Skeletal muscle tissue (tissue), 4 donors: Measurements from ENCODE around the gene YWHAH. TPM values are rescaled to one million over a fixed set of nuclear protein-coding genes. Genes with fewer than 3 reads are reported as not detected.

Experiments
- H3K27ac ChIP-seq: one replicate; pipeline ENCODE4 v1.7.0; 2013; ENCODE audit warnings: mild to moderate bottlenecking, low read depth, low read length, inconsistent platforms
- H3K27me3 ChIP-seq, 3 donors: one replicate each; pipeline ENCODE4 v1.7.0; 2013; ENCODE audit warnings: low read length in 3 of 3; ENCODE audit not compliant: control insufficient read depth in 3 of 3, insufficient read depth in 3 of 3
- H3K36me3 ChIP-seq, 3 donors: one replicate each; pipeline ENCODE4 v1.7.0; 2013; ENCODE audit warnings: low read length in 3 of 3; ENCODE audit not compliant: control insufficient read depth in 3 of 3, insufficient read depth in 3 of 3
- H3K4me1 ChIP-seq, 3 donors: one replicate each; pipeline ENCODE4 v1.7.0; 2013; ENCODE audit warnings: low read length in 3 of 3, mild to moderate bottlenecking in 3 of 3; ENCODE audit not compliant: control insufficient read depth in 3 of 3, insufficient read depth in 3 of 3
- H3K4me3 ChIP-seq, 3 donors: one replicate each; pipeline ENCODE4 v1.7.0; 2013; ENCODE audit warnings: low read length in 3 of 3
- H3K9ac ChIP-seq, 3 donors: one replicate each; pipeline ENCODE4 v1.7.0; 2013; ENCODE audit warnings: low read length in 3 of 3, mild to moderate bottlenecking in 3 of 3, moderate library complexity in 2 of 3, low read depth in 1 of 3
- H3K9me3 ChIP-seq, 3 donors: one replicate each; pipeline ENCODE4 v1.7.0; 2013; ENCODE audit warnings: low read length in 3 of 3; ENCODE audit not compliant: control insufficient read depth in 3 of 3
- total RNA-seq: library from RNA; depleted of rRNA; stranded (reverse); fragments of >200 nt; gene quantifications from one replicate; pipeline ENCODE4 v1.2.3, GENCODE V29; 2014
- donor health status: Osteomylitis.

YWHAH gene
- 52.7 TPM for total RNA-seq

GRCh38 chr22:31943978-31944699 is at the start of gene YWHAH:
Gene YWHAH, plus strand, starts transcription at chr22:31944535. Its CDS starts 199 bp downstream, at chr22:31944734.
- peak within 1 kb of the TSS; percentile 88 to 93 (median 88) for H3K4me3 ChIP-seq
- H3K27ac ChIP-seq = peak within 1 kb of the TSS; percentile 91
- H3K4me1 ChIP-seq = peaks cover 16 to 27% (median 22%) of the 10 kb centered on the region in 3 donors
- no peaks in the 10 kb centered on the region for H3K9me3 ChIP-seq
- peak within 1 kb of the TSS; percentile 85 to 97 (median 87) for H3K9ac ChIP-seq
- peaks cover 0 to 4% (median 3%) of the 10 kb centered on the region in 3 donors for H3K36me3 ChIP-seq
- H3K27me3 ChIP-seq = no peaks in the 10 kb centered on the region

DNA sequence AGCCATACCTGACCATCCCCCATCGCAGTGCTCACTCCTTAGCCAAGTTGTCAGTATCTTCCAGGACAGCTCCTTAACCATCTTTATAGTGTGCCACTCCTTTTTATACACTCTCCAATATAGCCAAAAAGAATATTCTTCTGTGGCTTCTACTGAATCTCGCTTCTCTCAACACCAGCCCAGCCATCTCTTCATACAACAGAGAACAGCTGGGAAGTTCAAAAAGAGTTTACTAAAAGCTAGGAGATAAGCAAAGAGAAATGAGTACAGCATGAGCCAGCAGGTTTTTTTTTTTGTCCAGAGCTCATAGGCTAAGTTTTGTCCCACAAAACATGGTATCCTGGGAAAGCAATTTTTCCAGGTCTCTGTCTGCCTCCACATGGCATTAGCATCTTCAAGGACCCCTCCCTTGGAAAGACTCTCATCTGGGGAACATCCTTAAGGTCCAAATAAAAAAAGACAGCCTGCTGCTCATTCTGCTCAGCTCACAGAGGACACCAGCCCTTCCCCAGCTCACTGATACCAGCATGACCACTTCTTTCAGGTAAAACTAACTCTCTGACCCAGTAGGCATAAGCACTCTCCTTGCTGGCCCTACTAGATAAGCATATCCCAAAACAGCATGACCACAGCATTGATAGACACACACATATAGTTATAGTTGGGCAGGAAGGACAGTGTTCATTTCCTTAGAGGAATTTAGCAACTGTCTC is 48.8 kb upstream of the YWHAH start:
- H3K27ac ChIP-seq = no peak overlapping the region
- H3K36me3 ChIP-seq = peaks cover 7 to 27% (median 13%) of the 10 kb centered on the region in 3 donors
- H3K27me3 ChIP-seq = no peaks in the 10 kb centered on the region
- H3K9me3 ChIP-seq = no peaks in the 10 kb centered on the region
- H3K4me1 ChIP-seq = no peaks in the 10 kb centered on the region
- no peak overlapping the region for H3K4me3 ChIP-seq
- no peak overlapping the region for H3K9ac ChIP-seq

GRCh38 chr22:31896472-31896871 is 47.9 kb upstream of the YWHAH start:
- Histone ChIP-seq H3K4me1 (no peaks in the 10 kb centered on the region), H3K9me3 (no peaks in the 10 kb centered on the region), H3K4me3 (no peak overlapping the region), H3K36me3 (peaks cover 10 to 30% (median 13%) of the 10 kb centered on the region in 3 donors), H3K27me3 (no peaks in the 10 kb centered on the region), H3K27ac (no peak overlapping the region), H3K9ac (no peak overlapping the region)

DNA sequence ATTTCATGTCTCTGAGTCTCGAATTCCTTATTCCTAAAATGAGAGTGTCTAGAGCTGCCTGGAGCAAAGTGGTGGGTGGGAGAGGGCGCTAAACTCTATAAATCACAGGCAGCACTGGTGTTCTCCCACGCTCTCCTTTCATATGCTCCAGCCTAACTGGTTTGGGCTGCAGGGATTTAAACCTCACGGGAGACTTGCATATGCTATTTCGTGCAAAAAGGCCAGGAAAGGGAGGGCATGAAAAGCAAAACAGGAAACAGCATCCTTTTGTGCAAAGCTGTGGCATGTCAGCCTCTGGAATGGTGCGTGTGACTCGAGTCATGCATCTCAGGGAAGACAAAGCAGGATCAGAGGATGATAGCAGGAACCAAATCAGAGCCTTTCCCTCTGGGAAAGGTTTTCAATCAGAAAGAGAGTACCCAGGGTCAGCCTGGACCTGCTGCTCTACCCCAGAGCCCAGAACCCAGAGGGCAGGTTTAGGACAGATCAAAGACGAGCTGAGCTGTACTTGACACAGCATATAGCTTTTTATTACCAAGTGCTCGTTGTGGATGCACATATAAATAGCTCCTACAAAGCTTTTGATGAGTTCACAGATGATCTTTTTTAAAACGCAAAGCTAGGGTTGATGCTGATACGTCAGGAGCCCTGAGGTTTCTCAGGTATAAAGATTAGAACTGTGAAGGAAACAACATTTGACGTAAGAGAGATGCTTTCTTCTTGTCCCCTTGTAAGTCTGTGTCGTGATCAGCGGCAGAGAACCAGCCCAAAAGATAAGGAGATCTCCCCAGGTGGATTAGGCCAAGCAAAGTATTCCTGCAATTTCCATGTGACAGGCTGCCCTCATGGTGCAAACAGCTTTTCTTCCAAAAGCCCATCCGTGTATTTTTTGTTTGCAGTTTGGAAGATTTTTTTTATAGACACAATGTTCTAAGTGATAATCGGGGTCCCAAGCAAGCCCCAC is 46.2 kb upstream of the YWHAH start:
- no peak overlapping the region for H3K27ac ChIP-seq
- H3K4me3 ChIP-seq = no peak overlapping the region
- peaks cover 17 to 35% (median 25%) of the 10 kb centered on the region in 3 donors for H3K36me3 ChIP-seq
- H3K9me3 ChIP-seq = no peaks in the 10 kb centered on the region
- no peaks in the 10 kb centered on the region for H3K27me3 ChIP-seq
- H3K9ac ChIP-seq = no peak overlapping the region
- H3K4me1 ChIP-seq = no peaks in the 10 kb centered on the region

DNA sequence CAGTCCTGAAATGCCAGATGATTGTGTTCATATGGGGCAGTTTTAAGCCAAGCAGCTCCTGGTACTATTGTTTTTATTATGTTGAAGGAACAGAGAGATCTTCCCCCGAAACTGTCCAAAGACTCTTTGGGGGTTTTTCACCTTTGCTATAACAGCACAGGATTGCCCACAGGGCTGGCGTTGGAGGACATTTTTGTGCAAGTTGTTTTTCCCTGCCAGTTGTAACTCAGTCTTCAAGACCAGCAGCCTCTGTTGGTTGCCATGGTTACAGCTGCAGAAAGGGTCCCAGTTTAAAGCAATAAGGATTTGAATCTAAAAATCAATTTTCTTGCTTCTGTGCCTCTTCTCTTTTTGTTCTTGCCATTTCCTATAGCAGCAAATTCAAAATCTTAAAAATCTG is 45.4 kb upstream of the YWHAH start:
- H3K27ac ChIP-seq = no peak overlapping the region
- H3K36me3 ChIP-seq = peaks cover 17 to 30% (median 25%) of the 10 kb centered on the region in 3 donors
- no peak overlapping the region for H3K4me3 ChIP-seq
- H3K4me1 ChIP-seq = no peaks in the 10 kb centered on the region
- H3K9me3 ChIP-seq = no peaks in the 10 kb centered on the region
- no peaks in the 10 kb centered on the region for H3K27me3 ChIP-seq
- H3K9ac ChIP-seq = no peak overlapping the region

GRCh38 chr22:31899669-31900068 is 44.7 kb upstream of the YWHAH start:
- Histone ChIP-seq H3K27ac (no peak overlapping the region), H3K9me3 (no peaks in the 10 kb centered on the region), H3K36me3 (peaks cover 17 to 30% (median 25%) of the 10 kb centered on the region in 3 donors), H3K9ac (no peak overlapping the region), H3K4me1 (no peaks in the 10 kb centered on the region), H3K4me3 (no peak overlapping the region), H3K27me3 (no peaks in the 10 kb centered on the region)

GRCh38 chr22:31901388-31902137 is 42.8 kb upstream of the YWHAH start:
- no peaks in the 10 kb centered on the region for H3K9me3 ChIP-seq
- peaks cover 13 to 34% (median 31%) of the 10 kb centered on the region in 3 donors for H3K36me3 ChIP-seq
- no peaks in the 10 kb centered on the region for H3K27me3 ChIP-seq
- H3K27ac ChIP-seq = no peak overlapping the region
- no peak overlapping the region for H3K9ac ChIP-seq
- H3K4me3 ChIP-seq = no peak overlapping the region
- no peaks in the 10 kb centered on the region for H3K4me1 ChIP-seq

DNA sequence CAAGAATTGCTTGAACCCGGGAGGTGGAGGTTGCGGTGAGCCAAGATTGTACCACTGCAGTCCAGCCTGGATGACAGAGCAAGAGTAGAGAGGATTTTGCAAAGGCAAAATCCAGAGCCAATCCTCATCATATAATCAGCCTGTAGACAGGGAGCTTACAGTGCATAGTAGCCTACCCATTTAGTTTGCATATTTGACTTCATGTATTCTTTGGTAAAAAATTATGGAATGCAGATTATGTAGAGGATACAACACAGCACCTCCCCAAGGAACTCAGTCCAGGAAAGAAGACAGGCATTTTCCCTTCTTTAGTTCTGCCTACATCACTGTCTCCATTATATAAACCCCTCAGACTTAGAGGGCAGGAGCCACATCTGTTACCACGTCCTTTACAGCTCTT is 39.7 kb upstream of the YWHAH start:
- Histone ChIP-seq H3K27me3 (no peaks in the 10 kb centered on the region), H3K36me3 (peaks cover 9 to 30% (median 29%) of the 10 kb centered on the region in 3 donors), H3K9me3 (no peaks in the 10 kb centered on the region)

DNA sequence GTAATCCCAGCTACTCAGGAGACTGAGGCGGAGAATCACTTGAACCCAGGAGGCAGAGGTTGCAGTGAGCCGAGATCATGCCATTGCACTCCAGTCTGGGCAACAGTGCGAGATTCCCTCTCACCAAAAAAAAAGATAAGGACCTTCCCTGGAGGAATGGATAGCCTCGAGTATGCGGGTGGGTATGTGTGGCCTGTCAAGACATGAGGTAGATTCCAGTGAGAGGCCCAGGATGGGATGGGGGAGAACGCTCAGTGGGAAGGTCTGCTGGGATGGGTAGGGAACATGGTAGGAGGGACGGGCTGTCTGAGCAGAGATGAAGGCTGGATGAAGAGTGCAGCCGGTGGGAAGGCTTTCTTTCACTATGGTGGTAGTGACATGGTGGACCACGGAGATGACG is 39.0 kb upstream of the YWHAH start:
- no peaks in the 10 kb centered on the region for H3K9me3 ChIP-seq
- no peaks in the 10 kb centered on the region for H3K27me3 ChIP-seq
- no peak overlapping the region for H3K4me3 ChIP-seq
- H3K4me1 ChIP-seq = no peaks in the 10 kb centered on the region
- peaks cover 9 to 30% (median 29%) of the 10 kb centered on the region in 3 donors for H3K36me3 ChIP-seq
- no peak overlapping the region for H3K9ac ChIP-seq
- no peak overlapping the region for H3K27ac ChIP-seq

More for the DNA sequence above, 39.7 kb upstream of the YWHAH start:
- no peaks in the 10 kb centered on the region for H3K4me1 ChIP-seq
- no peak overlapping the region for H3K9ac ChIP-seq
- H3K27ac ChIP-seq = no peak overlapping the region
- H3K4me3 ChIP-seq = no peak overlapping the region
